Naive thymus-derived CD8-positive, alpha-beta T cell (primary cell): ENCODE data around the gene CLIC1. TPM values are rescaled to one million over a fixed set of nuclear protein-coding genes. Genes with fewer than 3 reads are reported as not detected.
A peak's percentile ranks its signal among the peaks of the same experiment; 100 is the strongest.

Source experiments
- ATAC-seq, 2 donors: fragments of 150-1000 bp; cut with Tn5 transposase in 1 of 2; sonication (Bioruptor Pico), chemical (Tn5 transposase) in 1 of 2; 1 replicate in 1 of 2; 2 replicates in 1 of 2; pipeline ENCODE4 v1.10.0; 2021; ENCODE audit warnings: mild to moderate bottlenecking in 2 of 2, moderate library complexity in 2 of 2
- POLR2A ChIA-PET: fragments of 350-600 bp; sonication (Branson Sonifier 250); formaldehyde crosslinking; loops from one replicate; lab custom pipeline; 2021; ENCODE audit warnings: antibody characterized with exemption; lab: Charles Lee
- DNase-seq, 10 donors: peaks; one replicate each; pipeline versions ENCODE4 v3.0.0 to v3.0.0-alpha.2; 2020 to 2022
- H3K27ac Mint-ChIP-seq, 10 donors: one replicate each; pipeline ENCODE4 v1.8.0; 2020 to 2022; ENCODE audit warnings: mild to moderate bottlenecking in 10 of 10, mixed read lengths in 10 of 10, moderate library complexity in 4 of 10, inconsistent platforms in 1 of 10
- H3K27me3 Mint-ChIP-seq, 5 donors: one replicate each; pipeline ENCODE4 v1.8.0; 2021 to 2022; ENCODE audit warnings: mixed read lengths in 5 of 5
- H3K36me3 Mint-ChIP-seq, 3 donors: one replicate each; pipeline ENCODE4 v1.8.0; 2020 to 2022; ENCODE audit warnings: mixed read lengths in 3 of 3, mild to moderate bottlenecking in 2 of 3, inconsistent platforms in 1 of 3
- H3K4me1 Mint-ChIP-seq, 4 donors: one replicate each; pipeline ENCODE4 v1.8.0; 2021 to 2022; ENCODE audit warnings: mixed read lengths in 4 of 4
- H3K4me3 Mint-ChIP-seq, 10 donors: one replicate each; pipeline ENCODE4 v1.8.0; 2020 to 2022; ENCODE audit warnings: mild to moderate bottlenecking in 10 of 10, mixed read lengths in 10 of 10, moderate library complexity in 6 of 10, inconsistent platforms in 1 of 10
- H3K9me3 Mint-ChIP-seq, 9 donors: one replicate each; pipeline ENCODE4 v1.8.0; 2020 to 2022; ENCODE audit warnings: mixed read lengths in 9 of 9, mild to moderate bottlenecking in 3 of 9, inconsistent platforms in 1 of 9, moderate library complexity in 1 of 9
- polyA plus RNA-seq, 3 donors: library from polyadenylated mRNA; unstranded; fragments of 300-500 nt; fragmentation: Illumina TruSeq; gene quantifications; one replicate each; pipeline ENCODE4 v1.2.3, GENCODE V29; 2021
- total RNA-seq, 8 experiments: library from RNA in 2 of 8; stranded (reverse) in 2 of 8; gene quantifications; one replicate each; pipeline ENCODE4 v1.2.3 and lab custom pipeline; 2021 to 2026

Gene CLIC1
- total and polyA plus RNA-seq, 5 experiments from 2014 or later = 23.7 to 345 (median 95.1) TPM

- POLR2A ChIA-PET = interaction anchor here (0.6 to 1.5 kb wide), 6 partner anchors 12 to 80 kb away, joined by 3 to 7 read pairs (median 4); partner anchors contain the start of genes HSPA1A, HSPA1L, LSM2 and MPIG6B
These were observed 1.4 kb downstream of the CLIC1 start for GRCh38 chr6:31734821-31735406.

DNA sequence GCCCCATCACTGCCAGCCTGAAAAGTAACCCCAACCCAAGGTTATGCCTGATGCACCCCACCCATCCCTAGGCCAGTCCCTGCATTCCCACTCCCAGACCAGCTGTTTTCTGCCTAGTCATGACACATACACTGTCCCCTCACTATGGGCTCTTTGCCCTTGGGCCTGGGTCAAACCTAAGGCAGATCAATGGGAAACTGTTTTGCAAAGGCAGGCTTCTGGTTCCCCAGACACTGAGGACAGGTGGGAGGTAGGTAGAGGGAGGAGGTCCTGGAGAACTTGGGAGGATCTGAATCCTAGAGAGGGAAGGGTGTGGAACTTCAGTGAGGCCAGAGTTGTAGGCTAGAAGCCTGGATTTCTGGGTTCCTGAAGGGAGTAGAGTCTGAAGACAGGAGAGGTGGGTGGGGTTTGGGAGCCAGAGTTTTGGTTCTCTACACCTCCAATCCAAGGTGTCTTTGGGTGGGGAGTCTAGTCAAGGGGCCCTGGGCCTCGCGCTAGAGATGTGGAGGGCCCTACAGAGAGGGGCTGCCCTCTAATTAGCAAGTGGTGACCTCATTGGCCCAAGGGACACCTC is 2.0 kb downstream of the CLIC1 start:
- no peak for DNase-seq
- Mint-ChIP-seq H3K9me3 (no peaks in the 10 kb centered on the region), H3K27me3 (no peaks in the 10 kb centered on the region), H3K36me3 (peaks cover 0 to 30% (median 6%) of the 10 kb centered on the region in 3 donors), H3K4me3 (peak overlapping the region; percentile 89 to 99 (median 98)), H3K27ac (peak overlapping the region; percentile 47 to 97 (median 86)), H3K4me1 (peaks cover 49 to 80% (median 73%) of the 10 kb centered on the region in 4 donors)
- peak in 1 of 2 donors; percentile 8 for ATAC-seq
- POLR2A ChIA-PET = interaction anchor here (1.5 kb wide), 1 partner anchor 11 kb away, joined by 3 read pairs; the partner anchor contains the start of gene MPIG6B

More at GRCh38 chr6:31734821-31735406, 1.4 kb downstream of the CLIC1 start:
- H3K36me3 Mint-ChIP-seq = peaks cover 0 to 30% (median 6%) of the 10 kb centered on the region in 3 donors
- H3K4me3 Mint-ChIP-seq = peak overlapping the region; percentile 89 to 99 (median 98)
- ATAC-seq (peak in 1 of 2 donors; percentile 0), DNase-seq (peak in 4 of 10 donors; percentile 23 to 55 (median 36))
- peaks cover 53 to 80% (median 77%) of the 10 kb centered on the region in 4 donors for H3K4me1 Mint-ChIP-seq
- no peaks in the 10 kb centered on the region for H3K9me3 Mint-ChIP-seq
- H3K27me3 Mint-ChIP-seq = no peaks in the 10 kb centered on the region
- peak overlapping the region; percentile 75 to 97 (median 90) for H3K27ac Mint-ChIP-seq

DNA sequence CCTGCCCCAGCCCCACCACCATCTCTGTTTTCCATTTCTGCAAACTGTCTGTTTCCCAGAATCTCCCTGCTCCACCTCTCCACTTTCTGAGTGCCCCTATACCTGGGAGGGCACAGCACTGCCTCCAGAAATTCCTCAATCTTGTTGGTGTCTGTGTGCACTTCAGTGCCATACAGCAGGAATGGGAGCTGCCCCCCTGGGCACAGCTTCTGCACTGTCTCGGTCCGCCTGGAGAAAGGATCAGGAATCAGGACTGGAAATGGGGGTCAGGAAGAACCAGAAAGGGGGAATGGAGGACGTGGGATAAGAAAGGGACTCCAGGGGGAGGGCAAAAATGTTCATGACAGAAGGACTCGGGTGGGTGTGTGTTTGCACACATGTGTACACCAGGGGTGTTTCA is 2.6 kb downstream of the CLIC1 start:
- POLR2A ChIA-PET = interaction anchor here (1.5 kb wide), 1 partner anchor 11 kb away, joined by 3 read pairs; the partner anchor contains the start of gene MPIG6B
- Mint-ChIP-seq H3K4me1 (peaks cover 46 to 80% (median 73%) of the 10 kb centered on the region in 4 donors), H3K27me3 (no peaks in the 10 kb centered on the region), H3K9me3 (no peaks in the 10 kb centered on the region), H3K27ac (peak overlapping the region in 6 of 10 donors; percentile 40 to 84 (median 76)), H3K4me3 (peak overlapping the region in 8 of 10 donors; percentile 89 to 98 (median 98)), H3K36me3 (peaks cover 0 to 30% (median 6%) of the 10 kb centered on the region in 3 donors)
- no peak for DNase-seq
- no peak for ATAC-seq

- Mint-ChIP-seq H3K27me3 (no peaks in the 10 kb centered on the region), H3K9me3 (no peaks in the 10 kb centered on the region), H3K4me1 (peaks cover 34 to 77% (median 69%) of the 10 kb centered on the region in 4 donors), H3K4me3 (peak overlapping the region in 3 of 10 donors; percentile 6 to 50 (median 45)), H3K36me3 (peaks cover 0 to 30% (median 6%) of the 10 kb centered on the region in 3 donors), H3K27ac (peak overlapping the region in 4 of 10 donors; percentile 33 to 62 (median 46))
- ATAC-seq (no peak), DNase-seq (no peak)
- POLR2A ChIA-PET = interaction anchor here (1.3 to 1.6 kb wide), 2 partner anchors 74 to 95 kb away, joined by 3 to 5 read pairs; partner anchors contain the start of genes HSPA1B and LSM2
These were observed 4.3 kb downstream of the CLIC1 start for GRCh38 chr6:31732029-31732428.

GRCh38 chr6:31730631-31731086 is 5.7 kb downstream of the CLIC1 start:
- H3K4me1 Mint-ChIP-seq = peaks cover 31 to 77% (median 71%) of the 10 kb centered on the region in 4 donors
- H3K36me3 Mint-ChIP-seq = peaks cover 0 to 30% (median 6%) of the 10 kb centered on the region in 3 donors
- no peaks in the 10 kb centered on the region for H3K27me3 Mint-ChIP-seq
- DNase-seq = no peak
- H3K9me3 Mint-ChIP-seq = no peaks in the 10 kb centered on the region
- H3K4me3 Mint-ChIP-seq = peak overlapping the region; percentile 94 to 98 (median 97)
- POLR2A ChIA-PET = interaction anchor here (0.5 to 4.3 kb wide), 12 partner anchors 8 to 235 kb away, joined by 3 to 24 read pairs (median 6); partner anchors contain the start of genes ABHD16A, BAG6, HSPA1A and HSPA1B
- peak overlapping the region in 9 of 10 donors; percentile 44 to 92 (median 89) for H3K27ac Mint-ChIP-seq
- ATAC-seq = no peak

- POLR2A ChIA-PET = interaction anchor here (0.5 to 4.3 kb wide), 18 partner anchors 9 to 236 kb away, joined by 3 to 24 read pairs (median 5); partner anchors contain the start of genes ABHD16A, BAG6, GPANK1 and HSPA1A
- no peaks in the 10 kb centered on the region for H3K27me3 Mint-ChIP-seq
- H3K9me3 Mint-ChIP-seq = no peaks in the 10 kb centered on the region
- DNase-seq = peak; percentile 53 to 80 (median 69)
- ATAC-seq = peak; percentile 67 to 68
- peak overlapping the region; percentile 44 to 92 (median 88) for H3K27ac Mint-ChIP-seq
- H3K4me1 Mint-ChIP-seq = peaks cover 26 to 74% (median 69%) of the 10 kb centered on the region in 4 donors
- H3K4me3 Mint-ChIP-seq = peak overlapping the region; percentile 94 to 98 (median 97)
- H3K36me3 Mint-ChIP-seq = peaks cover 0 to 30% (median 6%) of the 10 kb centered on the region in 3 donors
These were observed 6.2 kb downstream of the CLIC1 start for GRCh38 chr6:31729979-31730630.

DNA sequence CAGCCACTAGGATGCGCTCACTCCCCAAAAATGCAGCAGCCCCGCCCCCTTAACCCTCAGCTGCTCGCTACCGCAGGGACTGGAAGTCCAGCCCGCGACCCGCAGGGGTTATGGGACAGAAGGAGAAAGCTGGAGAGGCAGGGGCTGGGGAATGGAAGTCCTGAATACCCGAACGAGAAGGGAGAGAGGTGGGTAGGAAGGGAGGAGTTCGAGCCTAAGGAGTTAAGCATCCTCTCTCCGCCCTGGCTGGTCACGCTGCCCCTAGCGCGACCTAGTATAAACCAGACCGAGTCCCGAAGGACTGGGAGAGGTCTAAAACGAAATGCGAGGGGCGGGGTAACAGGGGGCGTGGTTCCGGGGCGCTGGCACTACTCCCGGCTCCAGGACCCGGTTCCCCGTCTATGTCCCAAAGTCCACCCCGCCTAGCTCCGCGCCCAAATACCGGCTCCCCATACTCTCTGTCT is 6.8 kb downstream of the CLIC1 start:
- POLR2A ChIA-PET = interaction anchor here (0.8 to 4.3 kb wide), 17 partner anchors 9 to 243 kb away, joined by 3 to 24 read pairs (median 5); partner anchors contain the start of genes ABHD16A, BAG6, DXO and GPANK1
- H3K27ac Mint-ChIP-seq = peak overlapping the region; percentile 65 to 94 (median 88)
- no peaks in the 10 kb centered on the region for H3K9me3 Mint-ChIP-seq
- peaks cover 0 to 30% (median 6%) of the 10 kb centered on the region in 3 donors for H3K36me3 Mint-ChIP-seq
- DNase-seq (peak; percentile 61 to 88 (median 77)), ATAC-seq (peak; percentile 73 to 81)
- peak overlapping the region; percentile 94 to 98 (median 97) for H3K4me3 Mint-ChIP-seq
- peaks cover 22 to 69% (median 64%) of the 10 kb centered on the region in 4 donors for H3K4me1 Mint-ChIP-seq
- H3K27me3 Mint-ChIP-seq = no peaks in the 10 kb centered on the region

DNA sequence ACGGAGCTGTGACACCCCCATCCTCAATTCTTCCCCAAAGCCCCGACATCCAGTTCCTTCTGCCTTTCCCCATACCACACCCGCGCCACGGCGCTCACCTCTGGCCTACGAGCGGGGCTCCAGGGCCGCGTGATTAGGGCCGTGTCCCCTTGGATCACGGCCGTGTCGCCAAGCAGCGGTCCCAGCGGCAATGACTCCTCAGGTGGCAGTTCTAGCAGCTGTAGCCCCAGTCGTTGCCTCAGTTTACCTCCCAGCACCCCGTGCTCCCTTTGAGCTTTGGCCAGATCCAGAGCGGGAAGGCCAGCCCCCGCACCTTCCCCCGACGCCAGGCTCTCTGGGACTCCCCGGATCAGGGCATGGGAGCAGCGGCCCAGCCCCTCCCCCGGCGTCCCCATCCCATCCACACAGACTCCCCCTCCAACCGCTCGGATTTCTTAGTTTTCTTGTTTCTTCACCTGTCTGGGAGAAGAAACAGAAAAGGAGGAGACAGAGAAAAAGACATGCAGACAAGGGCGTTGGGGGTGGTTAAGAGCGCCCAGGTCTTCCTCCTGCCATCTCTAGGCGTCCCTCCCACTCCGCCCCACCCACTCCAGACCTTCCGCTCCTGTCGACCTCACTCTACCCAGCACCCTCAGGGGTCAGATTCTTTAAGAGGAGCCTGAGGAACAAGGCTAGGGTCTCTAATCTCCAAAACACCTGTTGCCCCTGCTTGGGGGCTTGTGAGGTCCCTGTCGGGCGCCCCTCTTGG is 7.4 kb downstream of the CLIC1 start, which contains the start of gene DDAH2:
Gene DDAH2, minus strand, starts transcription at position 533 of the 748 bp plus-strand sequence. Its CDS starts 138 bp downstream, at position 395.
- DNase-seq (no peak), ATAC-seq (peak; percentile 5 to 25)
- H3K27me3 Mint-ChIP-seq = no peaks in the 10 kb centered on the region
- H3K9me3 Mint-ChIP-seq = no peaks in the 10 kb centered on the region
- H3K4me3 Mint-ChIP-seq = peak within 1 kb of the TSS; percentile 94 to 98 (median 97)
- H3K4me1 Mint-ChIP-seq = peaks cover 23 to 67% (median 64%) of the 10 kb centered on the region in 4 donors
- POLR2A ChIA-PET = interaction anchor here (0.8 to 4.3 kb wide), 18 partner anchors 10 to 243 kb away, joined by 3 to 24 read pairs (median 6); partner anchors contain the start of genes ABHD16A, DXO, GPANK1 and HSPA1B
- H3K27ac Mint-ChIP-seq = peak within 1 kb of the TSS; percentile 65 to 94 (median 90)
- peaks cover 0 to 30% (median 6%) of the 10 kb centered on the region in 3 donors for H3K36me3 Mint-ChIP-seq

GRCh38 chr6:31727717-31728671 is 8.3 kb downstream of the CLIC1 start:
- Mint-ChIP-seq H3K27me3 (no peaks in the 10 kb centered on the region), H3K36me3 (peaks cover 0 to 21% (median 5%) of the 10 kb centered on the region in 3 donors), H3K27ac (peak overlapping the region in 7 of 10 donors; percentile 12 to 88 (median 72)), H3K4me3 (peak overlapping the region; percentile 44 to 97 (median 67)), H3K4me1 (peaks cover 21 to 68% (median 62%) of the 10 kb centered on the region in 4 donors), H3K9me3 (no peaks in the 10 kb centered on the region)
- POLR2A ChIA-PET = interaction anchor here (0.6 to 4.3 kb wide), 9 partner anchors 11 to 1582 kb away, joined by 3 to 24 read pairs (median 7); partner anchors contain the start of genes ABHD16A, HSPA1B, LSM2 and MSH5
- ATAC-seq (no peak), DNase-seq (no peak)
